Dendritic cell treated with granulocyte-macrophage colony-stimulating factor and Interleukin-4, amounts not matched to agents 40 ng/mL and 50 ng/mL, for 4 days (primary cell): Measurements from ENCODE around the gene SLC2A13.
"Not testable (repeated sequence)": the region's sequence is repeated elsewhere in the genome, so short reads cannot be mapped to it uniquely, and the experiment has no call there.

Experiments
- H3K27ac Mint-ChIP-seq: one replicate; pipeline ENCODE4 v1.8.0; 2022; ENCODE audit warnings: mild to moderate bottlenecking, mixed read lengths
- H3K27me3 Mint-ChIP-seq: one replicate; pipeline ENCODE4 v1.8.0; 2022; ENCODE audit warnings: mild to moderate bottlenecking, mixed read lengths
- H3K36me3 Mint-ChIP-seq: one replicate; pipeline ENCODE4 v1.8.0; 2022; ENCODE audit warnings: low read depth, mixed read lengths
- H3K4me1 Mint-ChIP-seq: one replicate; pipeline ENCODE4 v1.8.0; 2022; ENCODE audit warnings: low read depth, mixed read lengths
- H3K4me3 Mint-ChIP-seq: one replicate; pipeline ENCODE4 v1.8.0; 2022; ENCODE audit warnings: mild to moderate bottlenecking, moderate library complexity, mixed read lengths
- H3K9me3 Mint-ChIP-seq: one replicate; pipeline ENCODE4 v1.8.0; 2022; ENCODE audit warnings: mixed read lengths
- intact Hi-C: fragments of 100-400 bp; cut with micrococcal nuclease; formaldehyde crosslinking; loops from one replicate; pipeline ENCODE4 v1.15.0; 2022

Gene SLC2A13

GRCh38 chr12:39785814-39786213, 320.1 kb downstream of the SLC2A13 start:
- H3K9me3 Mint-ChIP-seq: peaks cover 21% of the 10 kb centered on the region
- H3K4me3 Mint-ChIP-seq, H3K27ac Mint-ChIP-seq, H3K4me1 Mint-ChIP-seq, H3K36me3 Mint-ChIP-seq, H3K27me3 Mint-ChIP-seq, intact Hi-C loops: not testable (repeated sequence)

GRCh38 chr12:39782026-39782545, 323.8 kb downstream of the SLC2A13 start:
- peaks cover 21% of the 10 kb centered on the region for H3K9me3 Mint-ChIP-seq
- intact Hi-C loops: no loop called here
- H3K4me3 Mint-ChIP-seq: no peak overlapping the region
- H3K27me3 Mint-ChIP-seq: no peaks in the 10 kb centered on the region
- no peaks in the 10 kb centered on the region for H3K4me1 Mint-ChIP-seq
- H3K27ac Mint-ChIP-seq: no peak overlapping the region
- no peaks in the 10 kb centered on the region for H3K36me3 Mint-ChIP-seq

GRCh38 chr12:39780913-39781446, 324.9 kb downstream of the SLC2A13 start:
- Mint-ChIP-seq H3K27ac (no peak overlapping the region), H3K36me3 (no peaks in the 10 kb centered on the region), H3K4me1 (no peaks in the 10 kb centered on the region), H3K27me3 (no peaks in the 10 kb centered on the region), H3K9me3 (peaks cover 15% of the 10 kb centered on the region), H3K4me3 (no peak overlapping the region)
- intact Hi-C loops: no loop called here

GRCh38 chr12:39780411-39780912, 325.4 kb downstream of the SLC2A13 start:
- H3K27ac Mint-ChIP-seq: no peak overlapping the region
- H3K9me3 Mint-ChIP-seq: peaks cover 10% of the 10 kb centered on the region
- no peaks in the 10 kb centered on the region for H3K4me1 Mint-ChIP-seq
- intact Hi-C loops: no loop called here
- no peaks in the 10 kb centered on the region for H3K36me3 Mint-ChIP-seq
- no peaks in the 10 kb centered on the region for H3K27me3 Mint-ChIP-seq
- no peak overlapping the region for H3K4me3 Mint-ChIP-seq

- Mint-ChIP-seq H3K4me3 (no peak overlapping the region), H3K9me3 (peaks cover 8% of the 10 kb centered on the region), H3K36me3 (no peaks in the 10 kb centered on the region), H3K27me3 (no peaks in the 10 kb centered on the region), H3K4me1 (no peaks in the 10 kb centered on the region), H3K27ac (no peak overlapping the region)
- intact Hi-C loops: no loop called here
Measured at GRCh38 chr12:39779768-39780340, 326.0 kb downstream of the SLC2A13 start.

- no peaks in the 10 kb centered on the region for H3K4me1 Mint-ChIP-seq
- H3K9me3 Mint-ChIP-seq: peaks cover 4% of the 10 kb centered on the region
- intact Hi-C loops: no loop called here
- H3K4me3 Mint-ChIP-seq: no peak overlapping the region
- H3K27ac Mint-ChIP-seq: no peak overlapping the region
- no peaks in the 10 kb centered on the region for H3K27me3 Mint-ChIP-seq
- no peaks in the 10 kb centered on the region for H3K36me3 Mint-ChIP-seq
Measured at GRCh38 chr12:39777465-39777864, 328.4 kb downstream of the SLC2A13 start.

GRCh38 chr12:39773266-39773665, 332.6 kb downstream of the SLC2A13 start:
- peaks cover under 1% of the 10 kb centered on the region for H3K36me3 Mint-ChIP-seq
- H3K27me3 Mint-ChIP-seq: no peaks in the 10 kb centered on the region
- intact Hi-C loops: no loop called here
- H3K27ac Mint-ChIP-seq: no peak overlapping the region
- H3K4me3 Mint-ChIP-seq: no peak overlapping the region
- no peaks in the 10 kb centered on the region for H3K4me1 Mint-ChIP-seq
- H3K9me3 Mint-ChIP-seq: peaks cover 2% of the 10 kb centered on the region

- H3K4me3 Mint-ChIP-seq: no peak overlapping the region
- no peak overlapping the region for H3K27ac Mint-ChIP-seq
- no peaks in the 10 kb centered on the region for H3K27me3 Mint-ChIP-seq
- no peaks in the 10 kb centered on the region for H3K4me1 Mint-ChIP-seq
- H3K9me3 Mint-ChIP-seq: peaks cover 6% of the 10 kb centered on the region
- intact Hi-C loops: no loop called here
- H3K36me3 Mint-ChIP-seq: peaks cover 5% of the 10 kb centered on the region
Measured at GRCh38 chr12:39772821-39773259, 333.0 kb downstream of the SLC2A13 start.

- intact Hi-C loops: no loop called here
- peaks cover 7% of the 10 kb centered on the region for H3K36me3 Mint-ChIP-seq
- no peak overlapping the region for H3K27ac Mint-ChIP-seq
- H3K27me3 Mint-ChIP-seq: no peaks in the 10 kb centered on the region
- H3K4me3 Mint-ChIP-seq: no peak overlapping the region
- H3K4me1 Mint-ChIP-seq: no peaks in the 10 kb centered on the region
- peaks cover 11% of the 10 kb centered on the region for H3K9me3 Mint-ChIP-seq
Measured at GRCh38 chr12:39771456-39771855, 334.4 kb downstream of the SLC2A13 start.

- Mint-ChIP-seq H3K27ac (no peak overlapping the region), H3K4me1 (no peaks in the 10 kb centered on the region), H3K36me3 (peaks cover 7% of the 10 kb centered on the region), H3K27me3 (no peaks in the 10 kb centered on the region), H3K9me3 (peaks cover 11% of the 10 kb centered on the region), H3K4me3 (no peak overlapping the region)
- intact Hi-C loops: loop anchor here (1.0 to 5.0 kb wide), 2 partner anchors 225 to 342 kb away; partner anchors contain the start of gene SLC2A13
Measured at GRCh38 chr12:39764944-39765560, 340.8 kb downstream of the SLC2A13 start.

- Mint-ChIP-seq H3K27ac (no peak overlapping the region), H3K36me3 (peaks cover 7% of the 10 kb centered on the region), H3K9me3 (peaks cover 11% of the 10 kb centered on the region), H3K4me3 (no peak overlapping the region), H3K27me3 (no peaks in the 10 kb centered on the region), H3K4me1 (no peaks in the 10 kb centered on the region)
- intact Hi-C loops: no loop called here
Measured at GRCh38 chr12:39763890-39764169, 342.1 kb downstream of the SLC2A13 start.

- Mint-ChIP-seq H3K4me1 (no peaks in the 10 kb centered on the region), H3K27ac (no peak overlapping the region), H3K27me3 (no peaks in the 10 kb centered on the region), H3K9me3 (peaks cover 9% of the 10 kb centered on the region), H3K36me3 (peaks cover 6% of the 10 kb centered on the region), H3K4me3 (no peak overlapping the region)
- intact Hi-C loops: no loop called here
Measured at GRCh38 chr12:39763071-39763889, 342.6 kb downstream of the SLC2A13 start.

- no peak overlapping the region for H3K4me3 Mint-ChIP-seq
- H3K9me3 Mint-ChIP-seq: no peaks in the 10 kb centered on the region
- intact Hi-C loops: no loop called here
- no peak overlapping the region for H3K27ac Mint-ChIP-seq
- no peaks in the 10 kb centered on the region for H3K27me3 Mint-ChIP-seq
- H3K4me1 Mint-ChIP-seq: no peaks in the 10 kb centered on the region
- no peaks in the 10 kb centered on the region for H3K36me3 Mint-ChIP-seq
Measured at GRCh38 chr12:39755478-39755877, 350.4 kb downstream of the SLC2A13 start.
